ENCODE measurements around the gene RNF114. TPM values are rescaled to one million over a fixed set of nuclear protein-coding genes. Genes with fewer than 3 reads are reported as not detected.

RNF114 gene
- total RNA-seq, 4 donors from 2014 or later: 48.7 to 166 (median 103) TPM

- no peak overlapping the region for H3K4me3 ChIP-seq (ENCODE audit: low read depth, poor library complexity, severe bottlenecking)
- no peak for DNase-seq (ENCODE audit: low spot score in 2 of 2)
- 73 to 78% methylated on average over 4 of the region's 4 CpGs for WGBS, 2 donors
- TF ChIP-seq POLR2A (IDR thresholded peaks at IDR 0.05) (no peak), CTCF (IDR thresholded peaks at IDR 0.05) (no peak)
- intact Hi-C loops (cut with DNase I; ENCODE audit: low total_unique reads): no loop called here
Measured at GRCh38 chr20:50003253-50003656, 67.1 kb downstream of the RNF114 start.

Other genes starting within 250 kb of the RNF114 start
- 10 to 100 TPM in 1 of 4 donors, 1 to 10 TPM in 3; 4.2 to 10.3 (median 7.1) TPM for gene B4GALT5, start 222.5 kb upstream of the RNF114 start, total RNA-seq
- gene SLC9A8, start 123.6 kb upstream of the RNF114 start, total RNA-seq: 1 to 10 TPM; 4.8 to 8.1 (median 7.0) TPM
- gene SPATA2, start 20.9 kb upstream of the RNF114 start, total RNA-seq: 1 to 10 TPM; 5.3 to 8.2 (median 6.2) TPM
- gene SNAI1, start 46.6 kb downstream of the RNF114 start, total RNA-seq: 1 to 10 TPM in 3 of 4 donors, under 1 TPM in 1; 0.65 to 3.7 (median 1.3) TPM
- 100 to 1,000 TPM in 1 of 4 donors, 10 to 100 TPM in 3; 50.8 to 105 (median 75.6) TPM for gene UBE2V1, start 176.8 kb downstream of the RNF114 start, total RNA-seq
- 10 to 100 TPM; 47.3 to 69.3 (median 59.6) TPM for gene PEDS1, start 217.3 kb downstream of the RNF114 start, total RNA-seq

All from lower leg skin (tissue), 4 donors.